Suprapubic skin (tissue), 4 donors: ENCODE data around the gene NFATC2. TPM values are rescaled to one million over a fixed set of nuclear protein-coding genes. Genes with fewer than 3 reads are reported as not detected.
A peak's percentile ranks its signal among the peaks of the same experiment; 100 is the strongest.

ENCODE experiments used
- DNase-seq, 2 donors: peaks; one replicate each; pipeline ENCODE4 v3.0.0-alpha.2; 2019; ENCODE audit warnings: low spot score in 2 of 2
- H3K27ac ChIP-seq: fragments of 200-600 bp; sonication (generic); one replicate; pipeline ENCODE4 v1.5.1; 2019
- H3K27me3 ChIP-seq: fragments of 200-600 bp; sonication (generic); one replicate; pipeline ENCODE4 v1.5.1; 2019
- H3K36me3 ChIP-seq: fragments of 200-600 bp; sonication (generic); one replicate; pipeline ENCODE4 v1.5.1; 2019
- H3K4me1 ChIP-seq: fragments of 200-600 bp; sonication (generic); one replicate; pipeline ENCODE4 v1.5.1; 2019
- H3K4me3 ChIP-seq: fragments of 200-600 bp; sonication (generic); one replicate; pipeline ENCODE4 v1.5.1; 2019; ENCODE audit warnings: mild to moderate bottlenecking
- H3K9me3 ChIP-seq: fragments of 200-600 bp; sonication (generic); one replicate; pipeline ENCODE4 v1.5.1; 2019
- CTCF ChIP-seq, 2 donors: fragments of 200-600 bp in 1 of 2; fragments of 450-650 bp in 1 of 2; sonication (generic) in 1 of 2; IDR thresholded peaks; one replicate each; pipeline ENCODE4 v1.5.1; 2016 to 2019; ENCODE audit warnings: antibody characterized with exemption in 2 of 2, mild to moderate bottlenecking in 1 of 2, moderate library complexity in 1 of 2
- EP300 ChIP-seq: sonication (generic); formaldehyde crosslinking; IDR thresholded peaks from one replicate; pipeline ENCODE4 v1.6.1; 2017; ENCODE audit warnings: antibody characterized with exemption
- POLR2A ChIP-seq, 2 donors: fragments of 450-650 bp; IDR thresholded peaks; one replicate each; pipeline ENCODE4 v1.6.1; 2017; ENCODE audit warnings: antibody characterized with exemption in 2 of 2, mild to moderate bottlenecking in 2 of 2, moderate library complexity in 2 of 2
- POLR2AphosphoS5 ChIP-seq, 3 donors: sonication (generic); formaldehyde crosslinking; IDR thresholded peaks; one replicate each; pipeline ENCODE4 v1.6.1; 2017; ENCODE audit warnings: antibody characterized with exemption in 3 of 3
- WGBS: methylation state at CpG from one replicate; pipeline ENCODE4 v1.1.5; 2018; 5-methylcytosine and 5-hydroxymethylcytosine counted together
- total RNA-seq, 4 donors: library from RNA; depleted of rRNA; stranded (reverse); fragments of >200 nt; gene quantifications; one replicate each; pipeline ENCODE4 v1.1.0, GENCODE V29; 2016

The NFATC2 gene
- total RNA-seq, 4 donors from 2014 or later: 5.4 to 15.7 (median 8.4) TPM

DNA sequence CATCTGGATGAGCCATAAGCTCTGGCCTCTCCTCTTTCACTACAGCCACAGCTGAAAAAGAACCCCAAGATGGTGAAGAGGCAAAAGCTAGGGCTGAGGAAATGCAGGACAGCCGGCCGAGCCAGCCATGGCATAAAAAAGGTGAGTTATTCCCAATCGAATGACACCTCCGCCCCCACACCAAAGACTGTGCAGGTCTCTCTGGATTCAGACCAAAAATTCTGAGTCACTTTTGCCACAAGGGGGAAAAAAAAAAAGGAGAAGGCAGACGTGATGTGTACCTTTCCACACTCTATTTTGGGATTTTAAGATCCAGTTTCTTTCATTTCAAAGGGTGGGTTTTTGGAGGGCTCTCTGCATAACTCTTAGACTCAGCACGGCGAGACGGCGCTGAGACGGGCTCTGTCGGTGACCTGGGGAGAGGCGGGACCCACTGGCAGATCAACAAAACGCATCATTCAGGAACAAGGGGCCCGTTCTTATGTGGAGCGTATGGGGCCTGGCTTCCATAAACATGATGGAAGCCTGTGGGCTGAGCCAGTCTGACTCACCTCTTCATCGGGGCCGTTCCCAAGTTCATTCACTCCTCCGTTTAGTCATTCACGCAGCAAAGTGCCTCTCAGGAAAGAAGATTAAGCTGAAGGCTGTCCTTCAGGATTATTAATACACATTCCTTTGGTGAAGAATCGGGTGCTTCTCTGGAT is 54.8 kb downstream of the NFATC2 start:
- no peak for DNase-seq
- Histone ChIP-seq H3K36me3 (no peaks in the 10 kb centered on the region), H3K4me3 (no peak overlapping the region), H3K4me1 (peaks cover 36% of the 10 kb centered on the region), H3K27me3 (no peaks in the 10 kb centered on the region), H3K27ac (peak overlapping the region; percentile 45), H3K9me3 (no peaks in the 10 kb centered on the region)
- WGBS: 55% methylated on average over 20 of the region's 20 CpGs
- no peak for TF ChIP-seq EP300
- TF ChIP-seq POLR2A (IDR thresholded peaks at IDR 0.05): no peak
- TF ChIP-seq CTCF (IDR thresholded peaks at IDR 0.05): no peak
- no peak for TF ChIP-seq POLR2AphosphoS5 (IDR thresholded peaks at IDR 0.05)

DNA sequence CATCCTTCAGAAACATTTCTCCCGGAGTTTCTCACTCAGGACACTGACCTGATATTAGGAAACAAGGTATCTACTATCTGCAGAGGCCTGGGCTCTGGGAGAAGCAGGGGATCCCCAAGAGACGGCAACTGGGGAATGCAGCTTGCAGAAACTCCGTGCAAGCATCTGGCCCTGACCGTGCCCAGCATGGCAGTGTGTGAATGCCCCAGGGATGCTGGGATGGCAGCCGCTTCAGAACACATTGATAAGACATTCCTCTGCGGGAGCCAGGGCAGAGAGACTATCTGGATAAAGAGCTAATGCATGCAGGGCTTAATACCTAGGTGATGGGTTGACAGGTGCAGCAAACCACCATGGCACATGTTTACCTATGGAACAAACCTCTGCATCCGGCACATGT is 55.4 kb downstream of the NFATC2 start:
- H3K9me3 ChIP-seq: no peaks in the 10 kb centered on the region
- H3K36me3 ChIP-seq: no peaks in the 10 kb centered on the region
- peak overlapping the region; percentile 45 for H3K27ac ChIP-seq
- no peaks in the 10 kb centered on the region for H3K27me3 ChIP-seq
- TF ChIP-seq EP300 (no peak), CTCF (IDR thresholded peaks at IDR 0.05) (no peak), POLR2A (IDR thresholded peaks at IDR 0.05) (no peak)
- DNase-seq: no peak
- no peak overlapping the region for H3K4me3 ChIP-seq
- WGBS: 73% methylated on average over 7 of the region's 7 CpGs
- H3K4me1 ChIP-seq: peaks cover 29% of the 10 kb centered on the region

GRCh38 chr20:51486197-51487005 is 56.1 kb downstream of the NFATC2 start:
- TF ChIP-seq POLR2AphosphoS5 (IDR thresholded peaks at IDR 0.05): no peak
- TF ChIP-seq CTCF (IDR thresholded peaks at IDR 0.05): no peak
- no peak for TF ChIP-seq POLR2A (IDR thresholded peaks at IDR 0.05)
- TF ChIP-seq EP300: no peak
- Histone ChIP-seq H3K36me3 (no peaks in the 10 kb centered on the region), H3K27ac (no peak overlapping the region), H3K27me3 (no peaks in the 10 kb centered on the region), H3K4me1 (peaks cover 27% of the 10 kb centered on the region), H3K4me3 (no peak overlapping the region), H3K9me3 (no peaks in the 10 kb centered on the region)
- 78% methylated on average over 12 of the region's 12 CpGs for WGBS
- no peak for DNase-seq

- no peaks in the 10 kb centered on the region for H3K9me3 ChIP-seq
- H3K27me3 ChIP-seq: no peaks in the 10 kb centered on the region
- H3K36me3 ChIP-seq: no peaks in the 10 kb centered on the region
- H3K4me3 ChIP-seq: no peak overlapping the region
- TF ChIP-seq POLR2A (IDR thresholded peaks at IDR 0.05) (no peak), CTCF (IDR thresholded peaks at IDR 0.05) (no peak)
- H3K4me1 ChIP-seq: peaks cover 32% of the 10 kb centered on the region
- WGBS: 94% methylated on average over 4 of the region's 4 CpGs
- no peak for DNase-seq
- no peak overlapping the region for H3K27ac ChIP-seq
Measured at GRCh38 chr20:51484831-51485230, 57.7 kb downstream of the NFATC2 start.

DNA sequence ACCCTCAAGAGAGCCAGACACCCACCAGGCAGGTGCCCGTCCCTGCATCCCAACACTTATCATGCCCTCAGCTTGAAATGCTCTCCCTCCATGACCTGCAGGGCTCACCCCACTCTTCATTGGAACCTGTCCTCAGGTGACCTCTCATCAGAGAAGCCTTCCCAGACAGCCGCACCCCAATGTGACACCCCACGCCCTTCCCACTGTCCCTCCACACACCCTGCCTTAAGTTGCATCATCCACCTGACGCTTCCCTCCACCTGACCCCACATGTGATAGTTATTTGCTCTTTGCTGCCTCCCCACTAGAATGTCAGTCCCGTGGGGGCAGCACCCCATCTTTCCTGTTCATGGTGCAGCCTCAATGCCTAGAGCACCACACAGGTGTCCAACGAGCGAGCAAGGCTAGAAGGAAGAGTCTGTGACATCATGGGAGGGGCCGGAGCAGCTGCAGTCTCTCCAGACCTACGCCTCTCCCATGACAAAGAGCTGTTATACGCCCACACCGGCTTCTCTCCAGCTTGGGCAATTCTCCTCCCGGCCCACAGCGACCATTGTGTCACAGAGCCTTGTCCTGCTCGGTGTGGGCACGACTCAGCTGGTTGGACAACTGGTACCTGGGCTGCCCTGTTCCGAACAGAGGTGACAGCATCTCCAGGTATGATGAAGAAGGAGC is 58.2 kb downstream of the NFATC2 start:
- Histone ChIP-seq H3K9me3 (no peaks in the 10 kb centered on the region), H3K4me3 (no peak overlapping the region), H3K27me3 (no peaks in the 10 kb centered on the region), H3K4me1 (peaks cover 32% of the 10 kb centered on the region), H3K27ac (no peak overlapping the region), H3K36me3 (no peaks in the 10 kb centered on the region)
- TF ChIP-seq POLR2AphosphoS5 (IDR thresholded peaks at IDR 0.05) (no peak), CTCF (IDR thresholded peaks at IDR 0.05) (no peak), EP300 (no peak), POLR2A (IDR thresholded peaks at IDR 0.05) (no peak)
- 71% methylated on average over 16 of the region's 16 CpGs for WGBS
- DNase-seq: no peak
